ENCODE data around the gene SLC10A3. TPM values are rescaled to one million over a fixed set of nuclear protein-coding genes. Genes with fewer than 3 reads are reported as not detected.

The SLC10A3 gene
- total RNA-seq, 1 experiment from 2014 or later: 17.9 TPM

- Mint-ChIP-seq H3K36me3 (ENCODE audit: insufficient read depth, unreplicated experiment) (peaks cover 7% of the 10 kb centered on the region), H3K27me3 (ENCODE audit: insufficient read depth, unreplicated experiment) (peaks cover 12% of the 10 kb centered on the region), H3K9me3 (ENCODE audit: unreplicated experiment) (no peaks in the 10 kb centered on the region), H3K4me1 (ENCODE audit: insufficient read depth, unreplicated experiment) (no peaks in the 10 kb centered on the region), H3K4me3 (ENCODE audit: unreplicated experiment) (peak overlapping the region; percentile 67), H3K27ac (ENCODE audit: low read depth, unreplicated experiment) (peak overlapping the region; percentile 88)
- intact Hi-C loops (cut with micrococcal nuclease): no loop called here
- BruUV-seq (replicated peaks): TSS peak; percentile 47
- CTCF ChIA-PET: interaction anchor here (0.7 to 1.7 kb wide), 3 partner anchors 11 to 26 kb away, joined by 3 to 5 read pairs (median 5); no protein-coding TSS in a partner anchor
- POLR2A ChIA-PET: interaction anchor here (0.6 to 4.3 kb wide), 16 partner anchors 8 to 142 kb away, joined by 3 to 48 read pairs (median 4); partner anchors contain the start of genes DNASE1L1, FAM50A, IKBKG and SLC10A3
- TF ChIP-seq, protein P1, sequence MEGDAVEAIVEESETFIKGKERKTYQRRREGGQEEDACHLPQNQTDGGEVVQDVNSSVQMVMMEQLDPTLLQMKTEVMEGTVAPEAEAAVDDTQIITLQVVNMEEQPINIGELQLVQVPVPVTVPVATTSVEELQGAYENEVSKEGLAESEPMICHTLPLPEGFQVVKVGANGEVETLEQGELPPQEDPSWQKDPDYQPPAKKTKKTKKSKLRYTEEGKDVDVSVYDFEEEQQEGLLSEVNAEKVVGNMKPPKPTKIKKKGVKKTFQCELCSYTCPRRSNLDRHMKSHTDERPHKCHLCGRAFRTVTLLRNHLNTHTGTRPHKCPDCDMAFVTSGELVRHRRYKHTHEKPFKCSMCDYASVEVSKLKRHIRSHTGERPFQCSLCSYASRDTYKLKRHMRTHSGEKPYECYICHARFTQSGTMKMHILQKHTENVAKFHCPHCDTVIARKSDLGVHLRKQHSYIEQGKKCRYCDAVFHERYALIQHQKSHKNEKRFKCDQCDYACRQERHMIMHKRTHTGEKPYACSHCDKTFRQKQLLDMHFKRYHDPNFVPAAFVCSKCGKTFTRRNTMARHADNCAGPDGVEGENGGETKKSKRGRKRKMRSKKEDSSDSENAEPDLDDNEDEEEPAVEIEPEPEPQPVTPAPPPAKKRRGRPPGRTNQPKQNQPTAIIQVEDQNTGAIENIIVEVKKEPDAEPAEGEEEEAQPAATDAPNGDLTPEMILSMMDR (IDR thresholded peaks at IDR 0.05; ENCODE audit: unreplicated experiment): no peak
- no peak for DNase-seq (ENCODE audit: unreplicated experiment)
Observed at GRCh38 chrX:154515090-154515965, 24.9 kb upstream of the SLC10A3 start.

DNA sequence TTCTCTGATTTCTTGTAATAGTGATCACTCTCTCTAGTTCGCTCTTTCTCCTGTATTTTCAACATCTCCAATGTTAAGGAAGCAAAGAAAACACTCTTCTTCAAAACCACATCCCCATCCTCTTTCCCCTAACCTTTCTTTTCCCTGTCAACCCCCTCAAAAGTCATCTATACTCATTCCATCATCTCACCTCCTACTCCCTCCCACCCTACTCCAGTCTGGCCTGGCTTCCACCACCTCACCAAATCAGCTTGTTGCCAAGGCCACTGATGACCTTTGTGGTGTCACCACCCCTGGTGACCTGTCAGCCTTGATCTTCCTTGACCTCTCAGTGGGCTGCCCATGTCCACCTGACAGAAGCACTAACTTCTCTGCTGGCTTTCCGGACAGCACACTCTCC lies 23.3 kb upstream of the SLC10A3 start:
- H3K4me3 Mint-ChIP-seq (ENCODE audit: unreplicated experiment): no peak overlapping the region
- H3K9me3 Mint-ChIP-seq (ENCODE audit: unreplicated experiment): peaks cover 13% of the 10 kb centered on the region
- TF ChIP-seq, protein P1 (IDR thresholded peaks at IDR 0.05; ENCODE audit: unreplicated experiment): no peak
- H3K27me3 Mint-ChIP-seq (ENCODE audit: insufficient read depth, unreplicated experiment): peaks cover 28% of the 10 kb centered on the region
- no peaks in the 10 kb centered on the region for H3K4me1 Mint-ChIP-seq (ENCODE audit: insufficient read depth, unreplicated experiment)
- no TSS peak for BruUV-seq (replicated peaks)
- no peak for DNase-seq (ENCODE audit: unreplicated experiment)
- H3K27ac Mint-ChIP-seq (ENCODE audit: low read depth, unreplicated experiment): no peak overlapping the region
- peaks cover 7% of the 10 kb centered on the region for H3K36me3 Mint-ChIP-seq (ENCODE audit: insufficient read depth, unreplicated experiment)
- intact Hi-C loops (cut with micrococcal nuclease): no loop called here
- ChIA-PET CTCF (no interaction called here), POLR2A (interaction anchor here (1.1 to 4.3 kb wide), 3 partner anchors 13 to 23 kb away, joined by 3 to 48 read pairs (median 36); partner anchors contain the start of gene SLC10A3)

GRCh38 chrX:154512879-154513553 lies 22.6 kb upstream of the SLC10A3 start:
- POLR2A ChIA-PET: interaction anchor here (0.9 to 4.3 kb wide), 3 partner anchors 14 to 28 kb away, joined by 3 to 48 read pairs (median 3); partner anchors contain the start of gene SLC10A3

More at GRCh38 chrX:154512879-154513553, 22.6 kb upstream of the SLC10A3 start:
- H3K9me3 Mint-ChIP-seq (ENCODE audit: unreplicated experiment): peaks cover 15% of the 10 kb centered on the region
- no TSS peak for BruUV-seq (replicated peaks)
- H3K4me1 Mint-ChIP-seq (ENCODE audit: insufficient read depth, unreplicated experiment): no peaks in the 10 kb centered on the region
- peaks cover 33% of the 10 kb centered on the region for H3K27me3 Mint-ChIP-seq (ENCODE audit: insufficient read depth, unreplicated experiment)
- H3K36me3 Mint-ChIP-seq (ENCODE audit: insufficient read depth, unreplicated experiment): peaks cover 7% of the 10 kb centered on the region
- intact Hi-C loops (cut with micrococcal nuclease): no loop called here
- CTCF ChIA-PET: no interaction called here
- H3K27ac Mint-ChIP-seq (ENCODE audit: low read depth, unreplicated experiment): no peak overlapping the region
- DNase-seq (ENCODE audit: unreplicated experiment): no peak
- TF ChIP-seq, protein P1 (IDR thresholded peaks at IDR 0.05; ENCODE audit: unreplicated experiment): no peak
- no peak overlapping the region for H3K4me3 Mint-ChIP-seq (ENCODE audit: unreplicated experiment)

Measured in MCF 10A (cell line).